ENCODE data around the gene DOCK4.

Gene DOCK4

GRCh38 chr7:112193915-112194502 lies 12.2 kb downstream of the DOCK4 start:
- in situ Hi-C loops (cut with HindIII; ENCODE audit: low sequenced_read_pairs), result no loop called here

DNA sequence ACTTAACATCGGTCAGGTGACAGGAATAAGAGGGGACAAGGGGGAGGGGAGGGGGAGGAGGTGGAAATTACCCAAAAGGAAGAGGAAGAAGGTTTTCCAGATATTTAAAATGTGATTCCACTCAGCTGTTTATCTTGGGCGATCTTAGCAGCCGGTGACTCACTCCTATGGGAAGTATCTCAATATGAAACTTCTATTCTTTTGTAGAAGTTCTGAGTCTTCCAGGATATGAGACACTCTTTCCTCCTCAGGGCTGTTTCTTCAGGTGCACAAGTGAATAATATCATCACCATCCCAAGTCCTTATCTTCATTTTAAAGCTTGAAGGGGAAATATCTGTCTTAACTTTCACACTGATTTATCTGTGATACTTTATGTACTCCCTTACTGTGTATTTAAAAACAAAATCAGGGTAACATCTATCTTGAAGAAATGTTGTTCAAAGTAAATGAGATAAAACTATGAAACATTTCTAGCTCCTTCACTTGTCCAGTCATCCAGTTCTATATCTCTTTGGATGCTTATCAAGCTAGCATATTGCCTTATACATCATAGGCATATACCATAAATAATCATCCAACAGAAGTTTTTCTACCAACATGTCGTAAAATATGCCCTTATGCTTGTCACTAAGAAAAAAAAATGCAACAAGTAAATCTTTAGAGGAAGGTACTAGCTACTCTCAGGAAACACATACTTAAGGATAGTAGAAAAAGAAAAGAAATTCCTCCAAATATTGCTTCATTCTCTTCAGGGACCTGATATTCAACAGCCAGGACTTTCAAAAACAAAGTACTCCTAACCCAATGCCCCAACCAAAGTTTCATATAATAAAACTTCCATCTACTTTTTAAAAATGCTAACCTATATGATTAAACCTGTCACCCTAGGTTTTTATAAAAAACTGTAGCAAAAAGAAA lies 13.7 kb downstream of the DOCK4 start:
- in situ Hi-C loops (cut with HindIII; ENCODE audit: low sequenced_read_pairs), result no loop called here

DNA sequence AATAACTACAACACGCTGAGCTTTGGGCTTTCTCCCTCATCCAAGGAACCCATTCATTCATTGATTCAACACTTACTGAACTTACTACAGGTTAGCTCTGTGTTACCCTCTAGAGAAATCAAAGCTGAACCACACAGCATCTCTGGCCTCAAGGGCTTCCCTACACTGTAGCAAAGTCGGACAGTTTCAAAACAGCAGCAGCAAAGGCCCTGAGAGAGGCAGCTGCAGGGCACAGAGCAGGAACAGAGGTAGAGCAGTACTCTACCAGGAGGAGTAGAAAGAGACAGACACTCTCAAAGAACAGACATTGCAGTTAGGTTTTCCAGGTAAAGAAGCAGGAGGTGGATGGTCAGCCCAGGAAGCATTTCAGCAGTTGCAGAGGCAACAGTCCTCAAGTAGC lies 16.1 kb downstream of the DOCK4 start:
- in situ Hi-C loops (cut with HindIII; ENCODE audit: low sequenced_read_pairs), result no loop called here

- in situ Hi-C loops (cut with HindIII; ENCODE audit: low sequenced_read_pairs), result no loop called here
These were observed 16.5 kb downstream of the DOCK4 start for GRCh38 chr7:112189691-112190090.

- in situ Hi-C loops (cut with HindIII; ENCODE audit: low sequenced_read_pairs), result no loop called here
These were observed 17.9 kb downstream of the DOCK4 start for GRCh38 chr7:112188257-112188656.

- in situ Hi-C loops (cut with HindIII; ENCODE audit: low sequenced_read_pairs), result no loop called here
These were observed 19.9 kb downstream of the DOCK4 start for GRCh38 chr7:112186300-112186699.

DNA sequence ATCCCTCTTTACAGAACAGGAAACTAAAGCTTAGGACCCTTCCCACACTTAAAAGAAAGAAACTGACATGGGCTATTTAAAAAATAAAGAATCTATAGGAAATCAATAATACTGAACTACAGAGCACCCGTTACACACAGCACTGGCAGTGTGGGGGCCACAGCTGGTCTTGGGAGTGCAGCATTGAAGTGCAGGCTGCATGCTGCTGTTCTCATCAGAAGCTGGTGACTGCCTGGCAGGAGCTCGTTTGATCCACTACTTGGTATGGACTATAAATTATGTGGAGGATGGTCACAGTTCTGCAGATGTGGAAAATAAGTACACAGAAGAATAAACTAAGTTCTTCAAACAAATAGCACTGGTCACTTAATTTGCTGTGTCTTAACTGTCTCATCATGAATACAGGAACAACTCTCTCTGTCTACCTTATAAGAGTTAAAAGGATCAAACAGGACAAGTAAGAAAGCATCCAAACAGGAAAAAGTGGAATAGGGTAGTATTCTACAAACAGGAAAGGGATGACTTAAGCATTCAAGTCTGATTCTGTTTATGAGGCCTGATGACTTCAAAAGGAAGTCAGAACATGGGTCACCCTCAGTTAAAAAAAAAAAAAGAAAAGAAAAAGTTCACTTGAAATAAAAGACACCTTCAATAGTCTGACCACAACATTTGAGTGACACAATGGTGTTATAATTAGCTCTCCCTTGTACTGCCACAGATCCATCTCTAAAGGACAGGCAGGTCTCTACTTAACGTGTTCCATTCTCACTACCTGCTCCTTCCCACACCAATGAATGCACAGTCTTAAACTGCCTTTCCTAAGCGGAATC lies 21.0 kb downstream of the DOCK4 start:
- in situ Hi-C loops (cut with HindIII; ENCODE audit: low sequenced_read_pairs), result no loop called here

GRCh38 chr7:112184455-112184854 lies 21.7 kb downstream of the DOCK4 start:
- in situ Hi-C loops (cut with HindIII; ENCODE audit: low sequenced_read_pairs), result no loop called here

DNA sequence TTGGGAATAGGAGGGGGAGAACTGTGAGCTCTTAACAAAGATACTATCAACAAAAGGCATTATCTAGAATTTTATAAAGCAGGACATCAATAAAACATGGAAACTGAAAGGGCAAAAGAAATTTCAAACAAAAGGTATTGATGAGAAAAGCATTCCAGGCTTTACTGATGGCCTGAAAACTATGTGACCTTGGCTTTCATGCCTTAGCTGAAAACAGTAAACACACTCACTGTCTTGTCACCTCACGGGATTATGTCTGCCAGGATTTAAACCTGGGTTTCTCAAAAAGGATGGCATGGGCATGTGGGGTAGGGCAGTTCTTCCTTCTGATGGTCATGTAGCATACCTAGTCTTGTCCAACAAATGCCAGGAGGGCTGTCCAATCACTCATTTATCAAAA lies 22.9 kb downstream of the DOCK4 start:
- in situ Hi-C loops (cut with HindIII; ENCODE audit: low sequenced_read_pairs), result no loop called here

- in situ Hi-C loops (cut with HindIII; ENCODE audit: low sequenced_read_pairs), result no loop called here
These were observed 23.4 kb downstream of the DOCK4 start for GRCh38 chr7:112182749-112183148.

- in situ Hi-C loops (cut with HindIII; ENCODE audit: low sequenced_read_pairs), result no loop called here
These were observed 26.0 kb downstream of the DOCK4 start for GRCh38 chr7:112180223-112180622.

DNA sequence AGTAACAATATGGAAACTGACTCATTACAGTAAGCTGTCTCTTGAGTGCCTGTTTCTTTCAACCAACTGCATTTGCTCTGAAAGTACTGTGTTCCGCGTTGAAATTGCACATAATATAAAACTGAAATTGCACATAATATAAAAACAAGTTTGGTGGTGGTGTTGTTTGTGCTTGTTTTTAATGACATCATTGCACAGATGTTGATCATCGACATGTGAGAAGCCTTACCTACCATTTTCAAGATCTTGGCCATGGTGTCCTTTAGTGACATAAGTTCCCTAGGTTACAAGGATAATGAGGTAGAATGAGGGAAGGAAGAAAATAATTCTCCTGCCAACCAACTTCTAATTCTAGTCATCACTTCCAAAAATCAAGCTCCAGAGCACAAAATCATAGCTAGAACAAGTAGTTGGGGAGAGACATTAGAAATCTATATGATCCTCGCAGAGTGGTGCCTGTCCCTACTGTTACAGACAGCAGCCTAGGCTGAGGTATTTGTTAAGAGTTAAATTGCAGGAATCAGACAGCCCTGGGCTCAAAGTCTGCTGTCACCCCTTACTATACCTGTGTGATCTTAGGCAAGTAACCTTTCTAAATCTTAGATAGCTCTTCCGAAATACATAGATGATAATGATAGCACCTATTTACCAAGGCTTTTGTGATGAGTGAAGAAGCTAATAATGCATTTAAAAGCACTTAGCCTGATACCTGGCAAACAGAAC lies 29.3 kb downstream of the DOCK4 start:
- in situ Hi-C loops (cut with HindIII; ENCODE audit: low sequenced_read_pairs), result no loop called here

- in situ Hi-C loops (cut with HindIII; ENCODE audit: low sequenced_read_pairs), result no loop called here
These were observed 30.0 kb downstream of the DOCK4 start for GRCh38 chr7:112176241-112176640.

DNA sequence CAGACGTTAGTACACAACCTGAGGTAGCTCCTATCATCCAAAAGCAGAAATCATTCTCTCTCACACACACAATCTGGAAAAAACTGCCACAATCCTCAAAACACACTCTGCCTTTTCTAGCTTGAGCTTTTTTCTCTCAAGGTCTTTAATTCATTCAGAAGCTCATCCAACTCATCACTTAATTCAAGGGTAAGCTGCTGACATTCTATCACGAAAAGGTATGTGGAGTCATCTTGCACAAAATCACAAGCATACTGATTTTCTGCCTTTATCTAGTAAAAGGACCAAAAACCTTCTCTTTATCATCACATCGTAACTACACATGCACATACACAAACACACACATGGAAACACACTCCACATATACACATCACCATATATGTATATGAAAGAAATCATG lies 32.0 kb downstream of the DOCK4 start:
- in situ Hi-C loops (cut with HindIII; ENCODE audit: low sequenced_read_pairs), result no loop called here

DNA sequence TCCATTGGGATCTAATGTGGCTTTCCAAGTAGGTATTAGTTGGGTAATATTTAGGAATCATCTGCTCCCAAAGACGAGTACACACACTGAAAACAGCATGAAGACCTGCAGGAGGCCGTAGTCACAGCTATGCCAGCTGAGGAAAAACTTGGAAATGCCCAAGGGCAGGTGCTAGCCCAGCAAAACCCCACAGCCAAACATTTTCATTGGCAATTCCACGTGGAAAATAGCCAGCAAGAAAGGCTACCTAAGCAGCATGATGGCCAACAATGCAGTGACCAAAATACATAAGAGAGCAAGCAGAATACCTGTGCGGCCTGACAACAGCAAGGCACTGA lies 32.7 kb downstream of the DOCK4 start:
- in situ Hi-C loops (cut with HindIII; ENCODE audit: low sequenced_read_pairs), result no loop called here

DNA sequence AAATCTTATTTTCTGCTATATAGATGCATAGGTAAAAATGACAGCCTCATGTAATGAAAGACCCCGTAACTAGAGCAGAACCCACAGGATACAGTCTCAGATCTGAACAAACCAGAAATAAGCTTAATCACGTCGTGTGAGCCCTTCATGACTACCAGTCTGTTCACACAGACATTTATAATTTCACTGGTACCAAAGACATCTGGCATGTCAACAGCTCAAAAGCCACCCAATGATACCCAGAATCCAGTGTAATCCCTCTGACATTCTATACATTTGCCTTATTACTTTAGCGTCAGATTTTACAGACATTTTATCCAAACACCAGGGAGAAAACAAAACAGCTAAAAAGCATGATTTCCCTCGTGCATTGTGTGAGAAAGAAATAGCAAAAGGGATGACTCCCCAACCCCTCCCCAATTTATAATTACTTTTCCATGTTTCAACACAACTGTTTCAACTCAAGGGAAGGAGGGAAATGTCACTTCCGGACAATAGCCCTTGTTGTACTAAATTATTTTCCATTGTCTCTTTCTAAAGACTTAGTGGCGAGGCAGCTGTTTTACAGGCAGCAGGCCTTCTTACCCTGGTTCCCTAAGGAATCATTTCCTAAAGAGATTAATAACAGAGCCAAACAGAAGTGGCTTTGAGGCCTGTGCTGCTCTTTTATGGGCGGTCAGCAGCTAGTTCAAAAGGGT lies 33.2 kb downstream of the DOCK4 start:
- in situ Hi-C loops (cut with HindIII; ENCODE audit: low sequenced_read_pairs), result no loop called here

DNA sequence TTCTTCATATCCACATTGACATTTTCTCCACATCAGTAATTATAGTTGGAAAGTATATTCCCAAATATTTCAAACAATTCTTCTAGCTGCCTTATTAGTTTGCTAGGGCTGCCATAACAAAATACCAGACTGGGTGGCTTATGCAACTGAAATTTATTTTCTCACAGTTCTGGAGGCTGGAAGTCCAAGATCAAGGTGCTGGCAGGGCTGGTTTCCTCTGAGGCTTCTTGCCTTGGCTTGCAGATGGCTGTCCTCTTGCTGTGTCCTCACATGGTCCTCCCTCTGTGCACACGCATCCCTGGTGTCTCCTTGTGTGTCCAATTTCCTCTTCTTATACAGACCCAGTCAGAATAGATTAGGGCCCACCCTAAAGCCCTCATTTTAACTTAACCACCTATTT lies 34.5 kb downstream of the DOCK4 start:
- in situ Hi-C loops (cut with HindIII; ENCODE audit: low sequenced_read_pairs), result no loop called here

DNA sequence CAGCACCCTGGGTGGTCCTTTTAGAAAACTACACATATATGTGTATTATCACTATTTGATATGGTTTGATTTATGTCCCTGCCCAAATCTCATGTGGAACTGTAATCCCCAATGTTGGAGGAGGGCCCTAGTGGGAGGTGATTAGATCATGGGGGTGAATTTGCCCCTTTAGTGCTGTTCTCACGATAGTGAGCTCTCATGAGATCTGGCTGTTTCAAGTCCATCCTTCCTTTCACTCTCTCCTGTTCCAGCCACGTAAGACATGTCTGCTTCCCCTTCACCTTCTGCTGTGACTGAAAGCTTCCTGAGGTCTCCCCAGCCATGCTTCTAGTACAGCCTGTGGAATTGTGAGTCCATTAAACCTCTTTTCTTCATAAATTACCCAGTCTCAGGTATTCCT lies 37.3 kb downstream of the DOCK4 start:
- in situ Hi-C loops (cut with HindIII; ENCODE audit: low sequenced_read_pairs), result no loop called here

DNA sequence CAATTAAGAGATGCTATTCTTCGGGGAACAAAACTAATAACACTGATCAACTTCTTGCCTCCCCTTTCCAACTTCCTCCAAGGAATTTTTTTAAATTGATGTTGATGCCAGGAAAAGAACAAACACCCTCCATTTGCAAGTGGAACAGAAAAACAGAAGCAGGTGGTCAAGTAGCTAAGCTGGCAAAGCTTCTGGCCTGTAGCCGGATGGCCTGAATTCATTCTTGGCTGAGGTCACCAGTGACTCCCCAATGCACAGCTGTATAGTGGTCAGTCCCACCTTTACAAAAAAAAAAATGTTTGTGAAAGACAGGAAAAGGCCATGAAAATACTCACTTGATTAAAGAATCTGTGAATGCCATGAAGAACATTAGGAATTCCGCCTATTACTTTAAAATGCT lies 39.1 kb downstream of the DOCK4 start:
- in situ Hi-C loops (cut with HindIII; ENCODE audit: low sequenced_read_pairs), result no loop called here

GRCh38 chr7:112162784-112163506 lies 43.3 kb downstream of the DOCK4 start:
- in situ Hi-C loops (cut with HindIII; ENCODE audit: low sequenced_read_pairs), result loop anchor here (5.0 kb wide), 1 partner anchor 39 kb away; no protein-coding TSS in a partner anchor

All from endothelial cell of hepatic sinusoid (primary cell).